ENCODE data around the gene ARAP3. TPM values are rescaled to one million over a fixed set of nuclear protein-coding genes. Genes with fewer than 3 reads are reported as not detected.

The ARAP3 gene
- total RNA-seq, 2 donors from 2014 or later: 3.9 to 4.6 TPM

DNA sequence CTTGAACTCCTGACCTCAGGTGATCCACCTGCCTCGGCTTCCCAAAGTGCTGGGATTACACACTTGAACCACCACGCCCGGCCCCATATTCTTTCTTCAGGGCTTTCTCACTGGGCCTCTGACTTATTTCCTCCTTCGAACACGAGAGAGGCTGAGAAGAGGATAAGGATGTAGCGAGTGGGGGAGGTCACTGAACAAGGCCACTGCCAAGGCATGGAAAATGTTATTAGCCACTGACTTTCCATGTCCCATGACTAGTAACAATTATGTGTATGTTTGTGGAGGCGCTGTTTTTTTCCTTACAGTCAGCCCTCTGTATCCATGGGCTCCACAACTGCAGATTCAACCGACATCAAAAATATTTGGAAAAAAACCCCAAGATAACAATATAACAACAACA is 18.5 kb downstream of the ARAP3 start:
- no peak for TF ChIP-seq POLR2A (IDR thresholded peaks at IDR 0.05)
- TF ChIP-seq, protein P1, sequence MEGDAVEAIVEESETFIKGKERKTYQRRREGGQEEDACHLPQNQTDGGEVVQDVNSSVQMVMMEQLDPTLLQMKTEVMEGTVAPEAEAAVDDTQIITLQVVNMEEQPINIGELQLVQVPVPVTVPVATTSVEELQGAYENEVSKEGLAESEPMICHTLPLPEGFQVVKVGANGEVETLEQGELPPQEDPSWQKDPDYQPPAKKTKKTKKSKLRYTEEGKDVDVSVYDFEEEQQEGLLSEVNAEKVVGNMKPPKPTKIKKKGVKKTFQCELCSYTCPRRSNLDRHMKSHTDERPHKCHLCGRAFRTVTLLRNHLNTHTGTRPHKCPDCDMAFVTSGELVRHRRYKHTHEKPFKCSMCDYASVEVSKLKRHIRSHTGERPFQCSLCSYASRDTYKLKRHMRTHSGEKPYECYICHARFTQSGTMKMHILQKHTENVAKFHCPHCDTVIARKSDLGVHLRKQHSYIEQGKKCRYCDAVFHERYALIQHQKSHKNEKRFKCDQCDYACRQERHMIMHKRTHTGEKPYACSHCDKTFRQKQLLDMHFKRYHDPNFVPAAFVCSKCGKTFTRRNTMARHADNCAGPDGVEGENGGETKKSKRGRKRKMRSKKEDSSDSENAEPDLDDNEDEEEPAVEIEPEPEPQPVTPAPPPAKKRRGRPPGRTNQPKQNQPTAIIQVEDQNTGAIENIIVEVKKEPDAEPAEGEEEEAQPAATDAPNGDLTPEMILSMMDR (IDR thresholded peaks at IDR 0.05): no peak
- ATAC-seq: no peak
- DNase-seq: no peak
- H3K9me3 ChIP-seq: no peaks in the 10 kb centered on the region
- H3K4me1 ChIP-seq: peaks cover 7% of the 10 kb centered on the region
- whole genome bisulfite sequencing, 2 donors: 73 to 78% methylated on average over 8 of the region's 8 CpGs
- no peak overlapping the region for H3K4me3 ChIP-seq
- intact Hi-C loops (cut with DNase I): no loop called here
- H3K36me3 ChIP-seq (replicated peaks in 1 of 2; ENCODE audit: insufficient read depth in 1 of 2, low read depth in 2 of 2): no peaks in the 10 kb centered on the region
- H3K27me3 ChIP-seq: no peaks in the 10 kb centered on the region
- no peak overlapping the region for H3K27ac ChIP-seq

DNA sequence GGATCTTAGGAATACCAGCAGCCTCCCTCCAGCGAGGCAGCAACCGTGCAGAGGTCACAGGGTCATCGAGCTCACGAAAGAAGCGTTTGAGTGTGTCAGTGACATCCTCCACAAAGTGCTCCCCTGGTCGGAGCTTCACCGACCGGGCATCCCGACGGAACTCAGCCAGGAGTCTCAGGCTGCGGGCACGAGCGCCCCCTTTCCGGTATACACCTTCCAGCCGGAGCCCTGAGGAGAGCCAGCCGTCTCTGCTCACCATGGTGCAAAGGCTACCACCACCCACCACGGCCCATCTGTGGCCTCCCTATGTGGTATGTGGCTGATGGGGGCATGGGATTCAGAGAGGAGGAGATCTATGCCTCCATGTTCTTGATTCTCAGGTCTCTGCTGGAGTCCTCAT is 20.0 kb downstream of the ARAP3 start:
- no peaks in the 10 kb centered on the region for H3K27me3 ChIP-seq
- H3K36me3 ChIP-seq (replicated peaks in 1 of 2; ENCODE audit: insufficient read depth in 1 of 2, low read depth in 2 of 2): no peaks in the 10 kb centered on the region
- TF ChIP-seq, protein P1 (IDR thresholded peaks at IDR 0.05): no peak
- no peak for TF ChIP-seq POLR2A (IDR thresholded peaks at IDR 0.05)
- whole genome bisulfite sequencing, 2 donors: 65 to 74% methylated on average over 12 to 17 of the region's 17 CpGs
- H3K4me3 ChIP-seq: no peak overlapping the region
- ATAC-seq: no peak
- intact Hi-C loops (cut with DNase I): no loop called here
- H3K27ac ChIP-seq: no peak overlapping the region
- no peaks in the 10 kb centered on the region for H3K9me3 ChIP-seq
- no peak for DNase-seq
- H3K4me1 ChIP-seq: peaks cover 7% of the 10 kb centered on the region

DNA sequence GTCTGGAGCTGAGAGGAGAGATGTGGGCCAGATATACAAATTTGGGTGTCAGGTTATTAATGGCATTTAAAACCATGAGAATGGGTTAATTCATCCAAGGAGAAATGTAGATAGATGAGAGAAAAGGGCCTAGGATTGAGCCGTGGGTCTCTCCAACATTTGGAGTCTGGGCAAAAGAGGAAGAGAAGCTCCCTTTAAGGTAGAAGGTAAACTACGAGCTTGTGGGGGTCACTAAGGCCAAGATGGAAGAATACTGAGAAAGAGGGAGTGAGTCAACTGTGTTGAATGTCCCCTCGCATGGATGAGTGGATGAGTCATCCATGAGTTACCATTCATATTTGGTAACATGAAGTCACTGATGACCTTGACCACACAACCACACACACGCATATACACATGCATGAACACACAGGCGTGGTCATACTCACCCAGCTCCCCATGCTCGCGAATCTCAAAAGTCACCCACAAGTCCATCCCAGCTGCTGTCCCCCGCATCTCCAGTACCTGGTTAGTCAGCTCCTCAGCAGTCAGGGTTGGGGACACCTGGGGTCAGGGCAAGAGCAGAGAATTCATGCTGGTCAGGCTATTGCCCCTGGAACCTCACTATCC is 24.0 kb downstream of the ARAP3 start:
- TF ChIP-seq, protein P1 (IDR thresholded peaks at IDR 0.05): no peak
- TF ChIP-seq POLR2A (IDR thresholded peaks at IDR 0.05): no peak
- 60 to 67% methylated on average over 8 of the region's 8 CpGs for WGBS, 2 donors
- Histone ChIP-seq H3K4me3 (no peak overlapping the region), H3K36me3 (replicated peaks in 1 of 2; ENCODE audit: insufficient read depth in 1 of 2, low read depth in 2 of 2) (no peaks in the 10 kb centered on the region), H3K4me1 (no peaks in the 10 kb centered on the region), H3K9me3 (no peaks in the 10 kb centered on the region), H3K27me3 (no peaks in the 10 kb centered on the region), H3K27ac (no peak overlapping the region)
- intact Hi-C loops (cut with DNase I): no loop called here
- ATAC-seq (no peak), DNase-seq (no peak)

DNA sequence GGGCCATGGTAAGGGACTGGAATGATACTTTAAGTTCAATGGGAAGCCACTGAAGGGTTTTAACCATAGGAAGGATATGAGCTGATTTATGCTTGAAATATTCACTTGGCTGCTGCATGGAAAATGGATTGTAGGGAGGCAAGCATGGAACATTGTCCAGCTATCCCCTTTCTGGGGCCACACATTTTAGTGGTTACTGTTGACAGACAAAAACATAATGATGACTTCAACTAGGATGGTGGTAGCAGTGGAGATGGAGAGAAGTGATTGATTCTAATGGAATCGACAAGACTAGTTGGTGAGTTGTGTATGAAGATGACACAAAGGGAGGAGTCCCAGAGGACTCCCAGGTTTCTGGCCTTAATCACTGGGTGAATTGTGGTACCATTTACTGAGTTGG is 24.6 kb downstream of the ARAP3 start:
- 76 to 90% methylated on average over 1 of the region's 1 CpG for WGBS, 2 donors
- H3K36me3 ChIP-seq (replicated peaks in 1 of 2; ENCODE audit: insufficient read depth in 1 of 2, low read depth in 2 of 2): no peaks in the 10 kb centered on the region
- no peak for DNase-seq

More for the DNA sequence above, 24.6 kb downstream of the ARAP3 start:
- Histone ChIP-seq H3K4me3 (no peak overlapping the region), H3K27ac (no peak overlapping the region), H3K4me1 (no peaks in the 10 kb centered on the region), H3K9me3 (no peaks in the 10 kb centered on the region), H3K27me3 (no peaks in the 10 kb centered on the region)
- intact Hi-C loops (cut with DNase I): no loop called here
- TF ChIP-seq, protein P1 (IDR thresholded peaks at IDR 0.05): no peak
- no peak for TF ChIP-seq POLR2A (IDR thresholded peaks at IDR 0.05)
- no peak for ATAC-seq

All from body of pancreas (tissue), 4 donors.